Measurements from ENCODE around the gene GRPEL2.
"Not testable (repeated sequence)": the region's sequence is repeated elsewhere in the genome, so short reads cannot be mapped to it uniquely, and the experiment has no call there.

DNA sequence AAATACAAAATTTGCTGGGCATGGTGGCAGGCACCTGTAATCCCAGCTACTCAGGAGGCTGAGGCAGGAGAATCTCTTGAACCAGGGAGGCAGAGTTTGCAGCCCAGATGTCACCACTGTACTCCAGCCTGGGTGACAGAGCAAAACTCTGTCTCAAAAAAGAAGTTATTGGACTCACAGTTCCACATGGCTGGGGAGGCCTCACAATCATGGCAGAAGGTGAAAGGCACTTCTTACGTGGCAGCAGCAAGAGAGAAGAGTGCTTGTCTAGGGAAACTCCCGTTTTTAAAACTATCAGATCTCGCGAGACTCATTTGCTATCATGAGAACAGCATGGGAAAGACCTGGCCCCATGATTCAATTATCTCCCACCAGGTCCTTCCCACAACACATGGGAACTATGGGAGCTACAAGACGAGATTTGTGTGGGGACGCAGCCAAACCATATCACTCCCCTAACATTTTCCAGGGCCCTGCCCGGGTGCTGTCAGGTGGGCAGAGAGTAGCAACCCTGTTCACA lies 53.5 kb downstream of the GRPEL2 start:
- TF ChIP-seq POLR2A, POLR2AphosphoS5 (IDR thresholded peaks at IDR 0.05): not testable (repeated sequence)

All from spleen (tissue), 3 donors.